HCEC 1CT (cell line): ENCODE results near the gene RAMACL.

ENCODE experiments used
- DNase-seq: peaks from one replicate; pipeline ENCODE4 v3.0.0-alpha.2; 2017

The RAMACL gene

GRCh38 chr6:166573511-166574216, 12.8 kb downstream of the RAMACL start:
- DNase-seq = no peak

- DNase-seq = peak; percentile 89
These were observed 13.9 kb downstream of the RAMACL start for GRCh38 chr6:166572370-166573261.

DNA sequence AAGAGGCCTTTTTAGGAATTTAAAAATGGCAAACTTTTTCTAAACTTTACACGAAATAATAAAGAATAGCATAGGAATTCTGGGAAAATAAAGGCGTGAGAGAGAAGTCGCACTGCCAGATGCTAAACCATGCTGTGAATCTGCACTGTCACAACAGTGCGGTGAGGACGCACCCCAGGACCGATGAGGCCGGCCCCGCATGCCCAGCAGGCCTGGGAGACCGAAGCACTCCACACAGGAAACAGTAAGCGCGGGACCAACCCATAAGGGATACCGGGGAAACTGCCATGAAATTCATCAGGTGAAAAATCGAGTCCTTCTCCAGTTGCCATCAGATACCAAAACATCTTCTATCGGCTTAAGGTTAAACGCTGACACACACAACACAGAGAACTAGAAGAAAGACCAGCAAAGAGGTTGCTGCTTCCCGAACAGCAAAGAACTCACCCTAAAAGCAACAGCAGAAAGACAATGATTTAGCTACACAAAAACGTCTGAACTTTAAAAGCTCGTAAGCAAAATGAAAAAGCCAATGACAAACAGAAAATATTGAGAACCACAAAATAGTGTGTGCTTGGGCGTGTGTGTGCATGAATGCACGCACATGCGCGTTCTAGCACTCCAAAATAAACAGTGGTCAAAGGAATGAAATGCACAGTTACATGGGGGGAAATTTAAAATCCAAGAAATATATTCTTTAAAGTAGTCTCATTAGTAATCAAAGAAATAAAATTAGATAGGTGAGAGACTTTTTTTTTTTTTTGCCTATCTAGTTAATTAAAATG, 15.4 kb downstream of the RAMACL start:
- no peak for DNase-seq

GRCh38 chr6:166569206-166569605, 17.3 kb downstream of the RAMACL start:
- DNase-seq = no peak

DNA sequence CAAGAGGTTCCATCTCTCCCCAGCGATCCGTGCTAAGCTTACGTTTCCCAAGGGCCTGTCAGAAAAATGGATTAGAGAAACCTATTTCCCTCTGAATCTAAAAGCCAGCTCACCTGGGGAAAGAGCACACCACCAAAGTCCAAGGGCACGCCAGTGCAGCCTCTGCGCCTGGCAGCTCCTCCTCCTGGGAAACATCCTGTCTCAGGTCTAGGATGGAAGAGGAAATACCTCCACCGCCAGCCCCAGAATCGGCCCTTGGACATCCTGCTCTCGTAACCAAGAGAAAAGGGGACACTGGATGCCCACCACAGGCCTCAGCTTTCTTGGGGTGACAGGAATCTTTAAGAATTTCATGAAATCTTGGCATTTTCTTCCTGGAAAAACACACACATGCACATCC, 18.7 kb downstream of the RAMACL start:
- DNase-seq = no peak

DNA sequence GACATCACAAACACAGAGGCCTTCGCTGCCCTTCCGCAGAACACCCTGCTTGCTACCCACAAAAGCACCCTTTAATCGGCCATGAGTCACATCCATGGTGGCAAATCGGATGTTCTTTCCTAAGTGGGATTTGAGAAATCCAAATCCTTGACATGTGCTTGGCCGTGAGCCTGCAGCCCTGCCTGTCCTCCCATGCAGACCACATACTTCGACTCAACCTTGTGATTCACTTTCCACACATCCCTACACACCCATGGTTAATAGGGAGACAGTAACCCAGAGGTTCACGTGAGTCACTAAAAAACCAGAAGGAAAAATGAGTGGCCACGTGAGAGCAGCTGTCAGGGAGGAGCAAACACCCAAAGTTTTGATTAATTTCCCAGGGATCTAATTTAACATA, 19.4 kb downstream of the RAMACL start:
- peak; percentile 98 for DNase-seq

DNA sequence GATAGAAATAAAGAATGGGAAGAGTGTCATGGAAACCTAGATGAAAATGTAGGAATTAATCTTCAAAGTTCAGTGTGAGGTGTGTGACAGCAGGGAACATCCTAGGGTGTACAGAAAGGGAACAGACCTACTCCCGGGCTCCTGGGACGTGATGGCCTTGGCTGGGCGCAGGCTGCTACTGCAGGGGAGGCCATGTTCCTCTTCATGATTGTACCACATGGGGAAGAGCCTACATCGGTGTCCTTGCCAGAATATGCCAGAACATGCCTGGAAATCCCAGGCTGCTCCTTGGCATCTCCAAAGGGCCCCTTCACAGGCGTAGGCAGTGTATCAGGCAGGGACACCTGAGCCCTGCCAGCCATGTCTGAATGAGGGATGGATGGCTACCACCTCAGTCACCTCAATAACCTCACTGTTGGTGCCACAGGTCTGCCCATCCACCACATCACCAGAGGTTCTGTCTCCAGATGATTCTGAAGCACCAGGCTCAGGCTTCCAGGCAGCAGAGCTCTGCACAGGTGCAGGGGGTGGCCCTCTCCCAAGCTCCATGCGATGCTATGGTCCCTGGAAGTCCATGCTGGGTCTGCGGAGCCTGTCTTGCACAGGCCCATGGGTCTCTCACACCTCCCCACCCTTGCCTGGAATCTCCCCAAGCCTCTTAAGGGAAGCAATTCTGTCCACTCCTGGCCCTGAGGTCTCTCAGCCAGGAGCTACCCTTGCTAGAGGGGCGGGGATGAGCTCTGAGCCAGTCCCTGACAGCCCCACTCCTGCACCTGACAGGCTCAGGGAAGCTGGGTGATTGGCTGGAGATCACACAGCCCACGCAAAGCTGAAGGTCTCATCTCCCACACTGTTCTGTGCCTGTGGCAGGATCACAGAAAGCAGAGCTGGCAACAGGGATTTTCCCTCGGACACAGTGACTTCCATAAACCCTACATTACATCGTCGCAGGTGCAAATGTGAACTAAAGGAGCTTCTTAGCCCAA, 20.2 kb downstream of the RAMACL start:
- no peak for DNase-seq

DNA sequence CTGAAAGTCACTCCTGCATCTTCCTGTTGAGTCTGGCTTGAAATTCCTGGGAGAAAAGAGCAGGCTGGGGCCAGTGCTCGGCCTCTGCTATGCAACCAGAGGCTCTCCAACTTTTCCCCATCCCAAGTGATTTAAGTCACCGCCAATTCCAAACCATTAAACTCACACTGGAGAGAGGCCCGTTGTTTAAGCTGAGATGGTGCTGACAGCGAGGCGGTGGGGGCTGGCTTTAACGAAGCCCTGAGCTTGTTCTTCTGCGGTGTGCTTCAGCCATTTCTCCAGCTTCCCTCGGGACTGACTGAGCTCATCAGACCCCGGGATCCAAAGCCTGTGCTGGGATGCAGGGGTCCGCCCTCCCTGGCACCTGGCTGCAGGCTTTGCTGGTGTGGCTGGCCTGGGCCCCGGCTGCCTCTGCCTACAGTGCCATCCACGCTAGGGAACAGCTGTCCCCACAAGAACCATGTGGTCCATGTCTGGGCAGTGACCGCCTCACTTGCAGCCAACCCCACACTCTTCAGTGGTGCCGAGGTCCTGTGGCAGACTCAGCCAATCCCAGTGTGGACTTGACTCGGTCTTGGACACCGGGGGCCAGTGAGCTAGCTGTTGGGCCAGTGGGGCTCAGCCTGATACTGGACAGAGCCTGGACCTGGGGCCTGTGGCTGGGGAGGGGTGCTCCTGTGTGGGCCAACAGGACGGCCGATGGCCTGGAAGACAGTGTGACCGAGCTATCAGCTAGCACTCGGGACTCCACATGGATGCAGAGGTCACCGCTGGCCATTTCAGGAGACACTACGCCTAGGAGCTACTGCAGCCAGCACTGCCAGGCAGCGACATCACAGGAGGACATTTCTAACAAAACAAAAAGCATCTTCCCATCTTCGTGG, 21.2 kb downstream of the RAMACL start:
- no peak for DNase-seq

DNA sequence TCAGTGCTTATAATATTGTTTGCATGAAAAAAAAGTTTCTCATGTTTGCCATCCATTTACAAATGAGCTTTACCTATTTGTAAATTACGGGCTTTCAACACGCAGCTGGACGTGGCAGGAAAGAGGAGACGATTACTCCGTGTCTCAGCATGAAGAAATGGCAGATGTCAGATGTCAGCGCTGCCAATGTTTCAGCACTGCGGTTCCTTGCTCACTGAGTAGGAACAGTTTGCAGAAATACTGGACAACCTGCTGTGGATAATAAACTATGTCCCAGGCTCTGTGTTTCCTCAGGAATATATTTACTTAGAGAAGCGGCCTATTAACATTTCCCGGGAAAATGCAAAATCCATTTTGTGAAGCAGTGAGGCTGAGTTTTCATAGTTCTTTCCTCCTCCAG, 22.7 kb downstream of the RAMACL start:
- no peak for DNase-seq

GRCh38 chr6:166563200-166563599, 23.3 kb downstream of the RAMACL start:
- DNase-seq = no peak

DNA sequence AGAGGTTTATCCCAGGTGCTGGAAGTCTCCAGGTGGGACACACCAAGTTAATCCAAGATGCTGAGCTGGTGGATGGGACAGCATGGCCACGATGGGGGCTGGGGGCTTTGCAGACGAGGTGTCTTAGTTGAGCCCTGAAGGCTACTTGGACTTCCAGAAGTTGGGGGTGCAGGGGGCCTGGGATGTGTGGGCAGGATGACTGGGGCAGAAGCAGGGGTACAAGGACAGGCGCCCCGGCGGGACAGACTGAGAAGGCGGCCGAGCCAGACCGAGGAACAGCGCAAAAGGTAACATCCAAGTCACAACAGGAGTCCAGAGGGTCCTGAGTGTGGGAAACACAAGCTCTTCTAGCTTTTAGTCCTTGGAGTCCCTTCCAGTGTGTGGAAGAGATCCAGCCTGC, 23.8 kb downstream of the RAMACL start:
- no peak for DNase-seq

DNA sequence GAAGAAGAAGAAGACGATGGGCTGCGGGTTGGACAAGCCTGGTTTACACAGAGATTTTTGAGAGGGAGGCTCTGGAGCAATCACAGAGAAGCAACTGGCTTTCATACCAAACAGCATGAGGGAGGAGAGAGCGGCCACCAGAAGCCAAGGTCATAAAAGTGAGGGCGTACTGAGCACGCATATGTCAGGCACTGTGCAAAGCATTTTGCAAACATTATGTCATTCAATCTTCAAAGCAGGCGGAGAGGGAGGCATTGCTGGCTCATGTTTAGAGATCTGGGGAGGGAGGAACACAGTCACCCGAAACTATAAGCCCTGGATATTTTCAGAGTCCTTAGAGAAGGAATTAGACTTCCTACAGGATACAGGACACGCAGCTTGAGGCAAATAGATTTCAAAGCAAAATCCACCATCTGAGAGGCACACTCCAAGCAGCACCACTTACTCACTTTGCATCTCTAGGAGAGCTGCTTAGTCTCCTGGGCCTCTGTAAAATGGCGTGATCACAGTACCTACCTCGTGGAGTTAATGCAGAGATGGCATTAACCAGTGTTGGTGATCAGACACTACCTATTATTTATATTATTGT, 24.6 kb downstream of the RAMACL start:
- no peak for DNase-seq

DNA sequence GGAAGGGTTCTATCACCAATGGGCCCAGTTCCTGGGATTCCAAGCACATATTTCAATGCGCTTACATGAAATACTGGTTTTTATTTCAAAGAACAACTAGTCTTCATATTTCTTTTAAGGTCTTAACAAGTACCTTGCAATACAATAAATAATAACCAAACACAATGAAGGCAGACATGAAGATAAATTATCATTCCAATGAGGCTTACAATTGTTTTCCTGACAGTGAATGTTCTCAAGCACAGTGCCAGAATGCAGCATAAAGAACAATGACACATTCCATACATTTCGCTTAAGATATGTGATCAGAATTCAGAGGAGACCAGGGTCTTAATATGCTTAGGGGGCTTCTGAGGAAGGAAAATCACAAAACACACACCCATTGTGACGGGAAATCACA, 26.3 kb downstream of the RAMACL start:
- no peak for DNase-seq

DNA sequence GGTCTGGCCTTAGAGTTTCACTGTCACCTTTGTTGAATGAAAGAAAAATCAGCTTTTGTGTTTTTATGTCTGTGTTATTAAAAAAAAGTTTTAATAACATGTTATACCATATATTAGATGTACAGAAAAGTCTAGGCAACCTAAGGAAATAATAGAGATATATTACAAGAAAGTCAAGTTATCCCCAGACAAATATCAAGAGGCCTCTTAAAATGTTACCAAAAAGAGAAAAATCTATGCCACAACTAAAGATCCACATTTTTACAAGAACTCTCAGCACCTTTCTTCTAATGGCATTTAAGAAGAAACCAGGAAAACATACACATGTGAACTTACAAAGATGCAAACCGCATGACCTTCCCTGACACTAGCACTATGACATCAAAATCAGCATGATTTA, 26.8 kb downstream of the RAMACL start:
- no peak for DNase-seq

- no peak for DNase-seq
These were observed 27.3 kb downstream of the RAMACL start for GRCh38 chr6:166559211-166559610.

DNA sequence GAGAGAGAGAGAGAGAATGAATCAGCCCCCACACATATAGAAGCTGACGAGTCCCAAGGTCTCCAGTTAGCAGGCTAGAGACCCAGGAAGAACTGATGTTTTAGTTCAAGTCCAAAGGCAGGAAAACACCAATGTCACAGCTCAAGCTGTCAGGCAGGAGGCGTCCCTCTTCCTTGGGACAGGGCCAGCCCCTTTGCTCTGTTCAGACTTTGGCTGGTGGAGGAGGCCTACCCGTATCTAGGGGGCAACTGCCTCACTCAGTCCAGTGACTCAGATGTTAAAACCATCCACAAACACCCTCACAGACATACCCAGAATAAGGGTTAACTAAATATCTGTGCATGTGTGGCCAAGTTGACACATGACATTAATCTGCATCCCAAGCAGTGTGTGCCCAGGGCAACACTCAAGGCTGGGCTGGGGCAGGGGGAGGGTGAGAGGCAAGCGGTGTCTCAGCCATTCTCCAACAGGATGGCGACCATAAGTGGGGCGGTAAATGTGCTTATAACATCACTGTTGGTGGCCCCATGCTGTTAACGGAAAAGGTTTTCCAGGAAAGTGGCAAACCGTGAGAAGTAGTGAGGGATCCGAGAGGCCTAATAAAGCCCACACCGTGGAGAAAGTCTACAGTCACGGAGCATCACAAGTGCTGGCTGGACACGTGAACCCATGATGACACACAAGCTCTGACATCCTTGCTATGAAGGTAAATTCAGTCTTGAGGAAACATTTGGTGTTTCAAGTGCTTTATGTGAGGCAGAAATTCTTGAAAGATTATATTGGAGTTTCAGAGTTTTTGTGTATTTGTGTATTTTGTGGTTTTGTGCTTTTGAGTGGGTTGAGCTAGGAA, 28.1 kb downstream of the RAMACL start:
- no peak for DNase-seq

DNA sequence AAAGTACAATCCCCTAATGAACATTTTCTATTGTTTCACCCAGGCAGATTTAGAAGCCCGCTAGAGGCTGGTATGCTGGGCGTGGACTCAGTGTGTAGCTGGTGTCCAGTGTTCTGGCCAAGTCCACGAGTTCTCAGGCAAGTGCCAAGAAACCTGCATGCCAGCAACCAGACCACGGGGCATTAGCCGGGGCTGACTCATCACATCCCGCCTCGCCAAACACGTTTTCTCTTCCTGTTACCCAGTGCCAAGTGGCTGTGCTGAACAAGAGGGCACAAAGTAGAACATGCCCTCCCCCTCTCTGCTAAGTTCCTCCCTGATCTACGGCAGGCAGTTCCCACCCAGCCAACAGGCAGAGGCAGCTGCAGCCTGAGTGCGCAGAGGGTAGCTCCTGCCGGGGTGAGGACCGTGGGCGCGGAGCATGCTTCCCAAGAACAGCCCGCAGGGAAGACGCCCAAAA, 29.6 kb downstream of the RAMACL start:
- peak; percentile 72 for DNase-seq

DNA sequence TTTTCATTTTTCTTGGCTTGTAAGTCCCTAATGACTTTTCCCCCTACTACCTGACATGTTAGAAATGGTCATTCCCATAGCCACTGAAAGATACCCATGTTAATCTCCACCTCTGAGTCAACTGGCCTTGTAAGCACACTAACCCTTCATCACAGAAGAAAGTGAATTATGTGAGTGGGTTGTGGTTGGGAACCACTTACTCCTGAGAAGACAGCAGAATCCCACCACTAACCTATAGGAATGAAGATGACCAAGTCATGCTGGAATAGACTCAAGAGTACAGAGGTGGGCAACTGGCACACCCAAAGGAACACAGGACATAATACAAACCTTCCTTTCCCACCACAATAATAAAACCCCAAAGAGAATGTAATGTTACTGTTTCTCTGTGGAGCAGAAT, 30.1 kb downstream of the RAMACL start:
- no peak for DNase-seq

DNA sequence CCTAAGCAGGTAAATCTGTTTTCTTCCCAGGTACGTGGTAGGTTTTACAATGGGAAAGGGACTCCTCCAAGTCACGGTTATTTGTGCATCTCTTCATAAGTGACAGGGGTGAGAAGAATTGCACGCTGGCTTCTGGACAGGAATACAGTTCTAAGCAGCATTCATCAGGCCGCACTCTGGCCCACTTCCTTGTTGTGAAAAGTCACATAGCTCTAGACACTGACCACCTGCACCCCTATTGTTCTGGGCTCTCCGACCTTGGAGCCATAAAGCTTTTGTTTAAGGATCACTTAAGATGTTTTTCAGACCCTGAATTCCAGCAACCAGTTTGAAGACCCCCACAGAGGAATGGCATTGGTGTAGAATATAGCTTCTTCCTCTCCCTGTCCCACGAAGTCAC, 31.4 kb downstream of the RAMACL start:
- no peak for DNase-seq

DNA sequence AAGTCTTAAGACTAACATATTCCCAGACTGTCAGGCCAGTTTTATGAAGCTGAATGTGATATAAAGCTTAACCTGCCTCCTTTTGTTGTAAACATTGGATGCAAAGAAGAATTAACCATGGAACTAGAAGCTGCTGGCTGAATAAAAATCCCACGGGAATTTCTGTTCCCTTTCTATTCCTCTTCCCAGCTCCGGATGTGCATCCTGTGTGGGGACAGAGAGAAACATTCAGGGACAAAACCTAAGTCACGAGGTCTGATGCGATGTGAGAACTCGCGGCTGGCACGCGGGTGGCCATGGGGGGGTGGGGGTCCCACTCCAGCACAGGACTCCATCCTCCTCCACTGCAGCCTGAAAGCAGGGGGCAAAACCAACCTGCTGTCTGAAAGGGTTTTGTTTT, 32.2 kb downstream of the RAMACL start:
- DNase-seq = no peak
